ENCODE results near the gene MAB21L4.

Gene MAB21L4

DNA sequence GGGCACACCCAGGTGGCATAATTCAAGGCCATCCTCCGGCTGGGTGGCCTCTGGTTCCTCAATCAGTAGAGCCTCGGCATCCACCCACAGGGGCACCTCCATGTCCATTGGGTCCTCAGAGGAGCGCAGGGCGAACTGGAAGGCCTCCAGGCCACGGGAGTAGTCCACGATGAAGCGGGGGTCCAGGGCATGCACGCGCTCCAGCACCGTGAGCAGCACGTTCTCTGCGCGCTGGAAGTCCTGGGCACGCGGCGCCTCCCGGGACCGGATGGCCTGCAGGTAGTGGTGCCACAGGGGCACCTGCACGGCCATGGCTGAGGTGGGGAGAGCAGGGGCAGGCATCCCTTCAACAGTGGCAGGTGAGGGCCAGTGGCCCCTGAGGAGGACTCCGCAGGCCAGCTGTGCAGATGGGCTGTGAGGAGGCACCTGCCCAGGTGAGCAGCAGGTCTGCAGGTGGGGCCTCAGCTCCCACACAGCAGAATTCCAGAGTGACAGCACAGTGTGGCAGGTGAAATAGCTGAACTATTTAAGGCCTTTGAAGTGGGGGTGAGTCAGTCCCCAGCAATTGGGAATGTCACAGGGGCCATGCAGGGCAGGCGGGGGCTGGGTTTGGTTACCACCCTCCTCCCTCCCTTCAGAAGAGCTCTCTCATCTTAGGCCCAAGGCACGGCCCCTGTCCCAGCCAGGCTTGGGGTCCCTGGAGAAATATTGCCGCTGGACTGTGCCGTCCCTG, at the start of gene MAB21L4:
TSS of gene MAB21L4 (minus strand) at position 501 of the 733 bp plus-strand sequence. CDS start at position 342, 159 bp downstream.
- H3K36me3 ChIP-seq (ENCODE audit: control insufficient read depth, insufficient read depth, low read length) = no peaks in the 10 kb centered on the region
- no peak within 1 kb of the TSS for H3K4me3 ChIP-seq (ENCODE audit: low read depth, low read length)
- no peaks in the 10 kb centered on the region for H3K27me3 ChIP-seq (ENCODE audit: control insufficient read depth, insufficient read depth, low read length)
- no peak within 1 kb of the TSS for H3K9ac ChIP-seq (ENCODE audit: low read depth, low read length)
- no peak within 1 kb of the TSS for H3K27ac ChIP-seq (ENCODE audit: low read depth, low read length)
- no peaks in the 10 kb centered on the region for H3K9me3 ChIP-seq (ENCODE audit: control insufficient read depth, insufficient read depth, low read length)
- no peaks in the 10 kb centered on the region for H3K4me1 ChIP-seq (ENCODE audit: control insufficient read depth, insufficient read depth, low read length)

DNA sequence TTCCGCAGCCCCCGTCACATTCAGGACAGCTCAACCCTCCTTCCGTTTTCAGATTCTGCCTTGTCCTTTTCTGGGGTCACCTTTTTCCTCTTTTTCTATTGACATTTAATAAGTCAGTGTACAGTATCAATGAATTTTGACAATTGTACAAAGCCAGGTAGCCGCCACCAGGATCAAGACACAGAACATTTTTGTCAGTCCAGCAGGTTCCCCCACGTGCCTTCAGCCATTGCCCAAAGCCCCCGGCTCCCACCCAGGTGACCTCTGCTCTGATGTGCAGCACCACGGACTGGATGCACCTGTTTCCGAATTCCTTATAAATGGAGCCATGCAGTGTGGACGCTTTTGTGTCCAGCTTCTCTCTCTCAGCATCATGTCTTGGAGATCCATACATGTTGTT, 40.1 kb upstream of the MAB21L4 start:
- no peak overlapping the region for H3K4me3 ChIP-seq (ENCODE audit: low read depth, low read length)
- H3K27me3 ChIP-seq (ENCODE audit: control insufficient read depth, insufficient read depth, low read length) = no peaks in the 10 kb centered on the region; the same call in 1 of the 2 replicates
- H3K9me3 ChIP-seq (ENCODE audit: control insufficient read depth, insufficient read depth, low read length) = no peaks in the 10 kb centered on the region
- H3K27ac ChIP-seq (ENCODE audit: low read depth, low read length) = no peak overlapping the region
- H3K9ac ChIP-seq (ENCODE audit: low read depth, low read length) = no peak overlapping the region
- H3K36me3 ChIP-seq (ENCODE audit: control insufficient read depth, insufficient read depth, low read length) = no peaks in the 10 kb centered on the region
- H3K4me1 ChIP-seq (ENCODE audit: control insufficient read depth, insufficient read depth, low read length) = no peaks in the 10 kb centered on the region

DNA sequence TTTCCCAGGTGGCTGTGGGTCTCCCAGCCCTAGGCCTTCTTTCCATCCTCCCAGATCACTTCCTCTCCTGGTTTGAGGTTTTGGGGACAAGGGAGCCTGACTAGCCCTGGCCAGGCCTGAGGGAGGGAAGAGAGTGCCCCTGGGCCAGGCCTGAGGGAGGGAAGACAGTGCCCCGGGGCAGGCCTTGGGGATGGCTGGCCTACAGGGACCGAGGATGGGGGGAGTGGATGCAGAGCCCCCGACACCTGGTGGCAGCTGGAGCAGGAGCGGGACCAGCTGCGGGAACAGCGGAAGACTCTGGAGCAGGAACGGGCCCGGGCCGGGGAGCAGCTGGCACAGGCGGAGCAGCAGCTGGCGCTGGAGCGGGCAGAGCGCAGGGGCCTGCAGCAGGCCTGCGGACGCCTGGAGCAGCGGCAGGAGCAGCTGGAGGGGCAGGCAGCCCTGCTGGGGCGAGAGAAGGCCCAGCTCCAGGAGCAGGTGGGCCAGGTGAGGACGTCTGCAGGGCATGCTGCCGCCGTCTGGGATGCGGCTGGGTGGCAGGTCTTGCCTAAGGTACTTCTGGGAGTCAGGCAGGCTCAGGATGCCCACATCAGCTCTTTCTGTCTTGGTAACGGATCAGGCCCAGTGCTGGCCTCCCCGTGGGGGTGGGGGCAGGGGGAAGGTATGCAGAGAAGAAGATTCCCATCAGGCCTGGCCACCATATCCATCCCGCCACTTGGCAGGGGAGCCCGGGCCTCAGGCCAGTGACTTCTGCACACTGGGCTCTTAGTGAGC, 39.3 kb upstream of the MAB21L4 start:
- H3K27me3 ChIP-seq (ENCODE audit: control insufficient read depth, insufficient read depth, low read length) = no peaks in the 10 kb centered on the region; the same call in 1 of the 2 replicates

DNA sequence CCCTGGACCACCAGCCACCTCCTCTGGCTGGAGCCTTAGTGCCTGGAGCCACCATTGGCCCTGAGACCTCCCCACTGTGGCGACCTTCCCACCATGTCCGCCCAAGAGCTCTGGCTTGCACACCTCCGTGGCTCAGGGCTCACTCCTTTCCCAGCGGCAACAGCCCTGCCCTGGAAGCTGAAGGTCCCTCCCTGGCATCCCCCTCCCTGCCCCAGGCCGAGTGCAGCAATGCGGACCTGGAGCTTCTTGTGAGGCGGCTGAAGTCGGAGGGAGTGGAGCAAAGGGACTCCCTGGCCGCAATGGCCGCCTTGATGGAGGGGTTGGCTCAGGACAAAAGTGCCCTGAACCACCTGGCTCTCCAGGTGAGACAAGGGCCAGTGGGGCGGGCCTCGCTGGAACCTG, 38.7 kb upstream of the MAB21L4 start:
- H3K4me3 ChIP-seq (ENCODE audit: low read depth, low read length) = no peak overlapping the region

More for the DNA sequence above, 39.3 kb upstream of the MAB21L4 start:
- Histone ChIP-seq H3K36me3 (ENCODE audit: control insufficient read depth, insufficient read depth, low read length) (no peaks in the 10 kb centered on the region), H3K4me1 (ENCODE audit: control insufficient read depth, insufficient read depth, low read length) (no peaks in the 10 kb centered on the region), H3K27ac (ENCODE audit: low read depth, low read length) (no peak overlapping the region), H3K4me3 (ENCODE audit: low read depth, low read length) (no peak overlapping the region), H3K9ac (ENCODE audit: low read depth, low read length) (no peak overlapping the region), H3K9me3 (ENCODE audit: control insufficient read depth, insufficient read depth, low read length) (no peaks in the 10 kb centered on the region)

DNA sequence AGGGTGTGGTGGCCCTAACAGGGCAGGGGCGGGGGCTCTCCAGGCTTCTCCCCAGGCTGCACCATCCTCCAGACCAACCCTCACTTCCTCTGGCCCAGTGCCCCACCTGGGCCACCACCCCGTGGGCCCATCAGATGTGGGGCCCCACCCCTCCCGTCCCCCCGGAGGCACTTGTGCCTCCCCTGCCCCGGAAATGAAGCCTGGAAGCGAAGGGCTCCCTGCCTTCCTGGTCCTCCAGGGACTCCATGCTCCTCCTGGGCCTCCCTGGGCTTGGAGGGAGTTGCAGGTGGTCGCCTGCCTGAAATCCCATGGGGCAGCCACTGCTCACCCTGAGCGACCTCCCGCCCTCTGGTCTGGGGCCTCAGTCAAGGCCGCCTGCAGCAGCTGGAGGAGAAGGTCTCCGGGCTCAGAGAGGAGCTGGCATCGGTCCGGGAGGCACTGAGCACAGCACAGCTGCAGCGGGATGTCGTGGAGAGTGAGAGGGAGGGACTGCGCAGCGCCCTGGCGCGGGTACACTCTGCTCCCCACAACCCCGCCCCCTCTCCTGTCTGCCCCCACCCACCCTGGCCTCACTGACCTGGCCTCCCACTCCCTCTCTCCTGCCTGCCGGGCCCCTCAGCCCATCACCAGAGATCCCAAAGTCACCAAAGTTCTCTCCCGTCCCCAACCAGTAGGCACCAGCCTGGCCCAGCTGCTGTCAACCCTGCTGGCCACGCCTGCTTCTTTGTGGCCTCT, 38.2 kb upstream of the MAB21L4 start:
- Histone ChIP-seq H3K9ac (ENCODE audit: low read depth, low read length) (no peak overlapping the region), H3K27me3 (ENCODE audit: control insufficient read depth, insufficient read depth, low read length) (no peaks in the 10 kb centered on the region), H3K9me3 (ENCODE audit: control insufficient read depth, insufficient read depth, low read length) (no peaks in the 10 kb centered on the region)

More for the DNA sequence above, 38.7 kb upstream of the MAB21L4 start:
- H3K9me3 ChIP-seq (ENCODE audit: control insufficient read depth, insufficient read depth, low read length) = no peaks in the 10 kb centered on the region
- no peak overlapping the region for H3K9ac ChIP-seq (ENCODE audit: low read depth, low read length)
- no peak overlapping the region for H3K27ac ChIP-seq (ENCODE audit: low read depth, low read length)
- H3K36me3 ChIP-seq (ENCODE audit: control insufficient read depth, insufficient read depth, low read length) = no peaks in the 10 kb centered on the region
- no peaks in the 10 kb centered on the region for H3K27me3 ChIP-seq (ENCODE audit: control insufficient read depth, insufficient read depth, low read length)
- H3K4me1 ChIP-seq (ENCODE audit: control insufficient read depth, insufficient read depth, low read length) = no peaks in the 10 kb centered on the region

DNA sequence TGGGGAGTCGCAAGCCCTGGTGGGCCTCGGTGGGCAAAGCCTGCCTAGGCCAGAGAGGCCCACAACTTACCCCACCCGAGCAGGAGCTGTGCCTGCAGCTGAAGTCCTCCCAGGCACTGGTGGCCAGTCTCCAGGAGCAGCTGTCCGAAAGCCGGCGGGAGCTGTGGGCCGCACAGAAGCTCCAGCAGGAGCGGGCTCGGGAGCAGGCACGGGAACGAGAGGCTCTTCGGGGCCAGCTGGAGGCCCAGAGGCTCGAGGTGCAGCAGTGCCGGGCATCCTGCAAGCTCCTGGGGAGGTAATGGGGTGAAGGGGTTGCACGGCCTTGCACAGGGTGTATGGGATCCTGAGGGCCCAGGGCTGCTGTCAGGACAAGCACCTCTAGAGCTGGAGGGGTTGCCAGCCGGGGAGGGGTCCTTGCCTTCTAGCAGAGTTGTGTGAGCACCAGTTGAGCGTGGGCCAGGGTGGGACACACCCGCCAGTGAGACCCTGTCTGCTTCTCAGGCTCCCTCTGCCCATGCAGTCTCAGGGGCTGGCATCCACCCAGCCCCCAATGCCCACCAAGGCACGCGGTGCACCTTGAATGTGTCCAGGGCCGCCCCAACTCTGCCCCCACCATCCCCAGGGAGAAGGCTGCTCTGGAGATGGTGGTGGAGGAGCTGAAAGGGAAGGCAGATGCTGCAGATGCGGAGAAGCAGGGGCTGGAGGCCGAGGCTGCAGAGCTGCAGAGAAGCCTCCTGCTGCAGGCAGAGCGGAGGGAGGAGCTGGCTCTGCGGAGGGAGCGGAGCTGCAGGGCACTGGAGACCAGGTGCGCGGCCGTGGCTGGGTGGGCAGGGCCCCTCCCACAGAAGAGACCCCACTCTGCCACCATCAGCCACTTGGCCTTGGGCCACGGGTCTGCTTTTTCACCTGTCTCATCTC, 37.4 kb upstream of the MAB21L4 start:
- Histone ChIP-seq H3K9me3 (ENCODE audit: control insufficient read depth, insufficient read depth, low read length) (no peaks in the 10 kb centered on the region), H3K27ac (ENCODE audit: low read depth, low read length) (no peak overlapping the region), H3K36me3 (ENCODE audit: control insufficient read depth, insufficient read depth, low read length) (no peaks in the 10 kb centered on the region), H3K9ac (ENCODE audit: low read depth, low read length) (no peak overlapping the region), H3K27me3 (ENCODE audit: control insufficient read depth, insufficient read depth, low read length) (no peaks in the 10 kb centered on the region), H3K4me3 (ENCODE audit: low read depth, low read length) (no peak overlapping the region), H3K4me1 (ENCODE audit: control insufficient read depth, insufficient read depth, low read length) (no peaks in the 10 kb centered on the region)

More for the DNA sequence above, 38.2 kb upstream of the MAB21L4 start:
- no peaks in the 10 kb centered on the region for H3K4me1 ChIP-seq (ENCODE audit: control insufficient read depth, insufficient read depth, low read length)
- H3K27ac ChIP-seq (ENCODE audit: low read depth, low read length) = no peak overlapping the region
- H3K36me3 ChIP-seq (ENCODE audit: control insufficient read depth, insufficient read depth, low read length) = no peaks in the 10 kb centered on the region
- no peak overlapping the region for H3K4me3 ChIP-seq (ENCODE audit: low read depth, low read length)

DNA sequence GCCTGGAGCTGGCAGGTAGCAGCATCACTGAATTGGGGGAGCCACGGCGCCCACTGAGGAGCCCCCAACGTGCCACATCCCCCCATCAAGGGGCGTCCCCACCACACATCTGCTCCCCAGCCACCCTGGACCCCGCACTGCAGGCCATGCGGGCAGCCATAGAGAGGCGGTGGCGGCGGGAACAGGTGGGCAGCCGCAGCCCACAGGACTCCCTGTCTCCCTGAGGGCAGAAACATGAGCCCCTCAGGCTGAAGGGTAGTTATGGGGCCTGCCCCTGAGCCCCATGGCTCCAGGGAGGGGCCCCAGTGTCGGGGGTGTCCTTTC, 36.7 kb upstream of the MAB21L4 start:
- no peaks in the 10 kb centered on the region for H3K4me1 ChIP-seq (ENCODE audit: control insufficient read depth, insufficient read depth, low read length)
- no peaks in the 10 kb centered on the region for H3K27me3 ChIP-seq (ENCODE audit: control insufficient read depth, insufficient read depth, low read length)
- no peaks in the 10 kb centered on the region for H3K36me3 ChIP-seq (ENCODE audit: control insufficient read depth, insufficient read depth, low read length)
- H3K27ac ChIP-seq (ENCODE audit: low read depth, low read length) = no peak overlapping the region
- H3K4me3 ChIP-seq (ENCODE audit: low read depth, low read length) = no peak overlapping the region
- no peak overlapping the region for H3K9ac ChIP-seq (ENCODE audit: low read depth, low read length)
- H3K9me3 ChIP-seq (ENCODE audit: control insufficient read depth, insufficient read depth, low read length) = no peaks in the 10 kb centered on the region

DNA sequence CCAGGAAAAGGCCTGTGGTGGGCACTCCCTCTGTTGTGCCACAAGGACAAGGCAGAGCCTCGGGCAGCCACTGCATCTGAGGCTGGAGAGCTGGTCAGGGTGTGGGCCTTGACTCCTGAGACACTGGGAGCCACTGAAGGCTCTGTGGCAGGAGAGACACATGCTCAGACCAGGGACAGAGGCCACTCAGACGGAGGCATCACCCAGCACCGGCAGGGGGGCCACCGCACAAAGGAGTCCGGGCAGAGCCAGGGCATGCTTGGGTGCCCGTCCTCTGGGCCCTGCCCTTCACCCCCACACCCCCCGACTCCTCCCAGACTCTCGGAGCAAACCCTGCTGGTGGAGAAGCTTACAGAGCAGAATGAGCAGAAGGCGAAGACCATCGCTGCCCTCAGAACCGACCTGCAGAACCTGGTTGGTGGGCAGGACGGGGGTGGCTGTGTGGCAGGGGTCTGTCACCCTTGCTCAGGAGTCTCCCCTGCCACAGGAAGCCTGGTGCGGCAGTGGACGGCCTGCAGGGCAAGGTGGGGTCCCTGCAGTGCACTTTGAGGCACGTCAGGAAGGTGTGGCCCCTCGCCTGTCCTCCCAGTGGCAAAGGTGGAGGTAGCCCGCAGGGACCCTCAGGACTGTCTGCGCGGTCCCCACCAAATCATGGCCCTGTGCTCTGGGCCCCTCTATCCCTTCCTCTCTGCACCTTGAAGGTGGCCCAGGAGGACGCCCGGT, 36.2 kb upstream of the MAB21L4 start:
- no peak overlapping the region for H3K4me3 ChIP-seq (ENCODE audit: low read depth, low read length)
- H3K36me3 ChIP-seq (ENCODE audit: control insufficient read depth, insufficient read depth, low read length) = no peaks in the 10 kb centered on the region
- no peak overlapping the region for H3K9ac ChIP-seq (ENCODE audit: low read depth, low read length)
- no peaks in the 10 kb centered on the region for H3K27me3 ChIP-seq (ENCODE audit: control insufficient read depth, insufficient read depth, low read length)
- H3K9me3 ChIP-seq (ENCODE audit: control insufficient read depth, insufficient read depth, low read length) = no peaks in the 10 kb centered on the region
- H3K27ac ChIP-seq (ENCODE audit: low read depth, low read length) = no peak overlapping the region
- no peaks in the 10 kb centered on the region for H3K4me1 ChIP-seq (ENCODE audit: control insufficient read depth, insufficient read depth, low read length)

DNA sequence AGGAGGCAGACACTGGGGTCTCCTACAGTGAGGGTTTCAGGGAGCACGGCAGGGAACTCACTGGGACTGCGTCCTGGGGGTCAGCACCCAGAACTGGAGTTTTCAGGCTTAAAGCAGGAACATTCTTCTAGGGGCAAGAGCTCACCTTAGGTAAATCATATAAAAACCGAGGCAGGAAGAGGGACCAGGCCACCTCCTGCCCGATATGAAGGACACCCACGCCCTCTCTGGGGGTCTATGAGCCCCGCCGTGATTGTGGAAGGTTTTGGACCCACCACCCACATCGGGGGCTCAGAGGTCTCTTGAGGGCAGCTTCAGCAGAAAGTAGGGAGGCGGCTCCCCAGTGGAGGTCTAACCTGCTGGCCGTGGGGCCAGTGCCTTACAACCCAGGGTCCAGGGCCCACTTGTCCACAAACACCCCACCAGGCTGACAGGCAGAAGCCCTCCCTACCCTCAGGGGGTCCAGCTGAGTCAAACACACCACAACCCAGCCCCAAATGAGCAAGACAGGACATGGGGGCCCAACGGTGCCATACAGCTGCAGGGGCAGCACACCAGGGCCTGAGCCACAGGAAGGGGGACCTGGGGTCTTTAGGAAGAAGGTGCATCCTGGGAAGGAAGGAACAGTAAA, 35.5 kb upstream of the MAB21L4 start:
- H3K36me3 ChIP-seq (ENCODE audit: control insufficient read depth, insufficient read depth, low read length) = no peaks in the 10 kb centered on the region
- no peaks in the 10 kb centered on the region for H3K27me3 ChIP-seq (ENCODE audit: control insufficient read depth, insufficient read depth, low read length)
- no peak overlapping the region for H3K27ac ChIP-seq (ENCODE audit: low read depth, low read length)
- no peaks in the 10 kb centered on the region for H3K4me1 ChIP-seq (ENCODE audit: control insufficient read depth, insufficient read depth, low read length)
- no peaks in the 10 kb centered on the region for H3K9me3 ChIP-seq (ENCODE audit: control insufficient read depth, insufficient read depth, low read length)
- no peak overlapping the region for H3K4me3 ChIP-seq (ENCODE audit: low read depth, low read length)
- no peak overlapping the region for H3K9ac ChIP-seq (ENCODE audit: low read depth, low read length)
